Fibroblast of lung (primary cell): ENCODE data around the gene CSF1R. TPM values are rescaled to one million over a fixed set of nuclear protein-coding genes. Genes with fewer than 3 reads are reported as not detected.

Experiments
- DNase-seq, 2 donors: peaks; one replicate each; pipeline versions ENCODE4 v3.0.0 to v3.0.0-alpha.2; 2010; ENCODE audit warnings: low read depth in 2 of 2
- H2AFZ ChIP-seq: 2 replicates; pipeline ENCODE4 v1.5.1; 2012; ENCODE audit warnings: low read length, control low read depth, inconsistent platforms
- H3K27ac ChIP-seq: 2 replicates; pipeline ENCODE4 v1.5.1; 2011; ENCODE audit warnings: low read length, control low read depth; ENCODE audit not compliant: insufficient read depth
- H3K27me3 ChIP-seq: 2 replicates; pipeline ENCODE4 v1.5.1; 2011; ENCODE audit warnings: mild to moderate bottlenecking, low read length; ENCODE audit not compliant: control insufficient read depth, insufficient read depth
- H3K36me3 ChIP-seq: 2 replicates; pipeline ENCODE4 v1.5.1; 2011; ENCODE audit warnings: low read length; ENCODE audit not compliant: control insufficient read depth, insufficient read depth
- H3K4me1 ChIP-seq: 2 replicates; pipeline ENCODE4 v1.5.1; 2011; ENCODE audit warnings: low read length; ENCODE audit not compliant: control insufficient read depth, insufficient read depth; ENCODE audit errors: extremely low read depth
- H3K4me2 ChIP-seq: 2 replicates; pipeline ENCODE4 v1.5.1; 2011; ENCODE audit warnings: low read length, control low read depth; ENCODE audit not compliant: insufficient read depth; ENCODE audit errors: extremely low read depth
- H3K4me3 ChIP-seq, 4 experiments: fragments of 200-600 bp in 1 of 4; sonication (generic) in 1 of 4; replicated peaks in 1 of 4; 2 replicates each; pipeline ENCODE4 v1.5.1; 2011 to 2016; ENCODE audit warnings: low read length in 4 of 4, low read depth in 3 of 4, mild to moderate bottlenecking in 3 of 4, control low read depth in 2 of 4, inconsistent platforms in 1 of 4, mixed read lengths in 1 of 4; ENCODE audit not compliant: insufficient read depth in 1 of 4; ENCODE audit errors: control extremely low read depth in 1 of 4
- H3K79me2 ChIP-seq: 2 replicates; pipeline ENCODE4 v1.5.1; 2012; ENCODE audit warnings: mild to moderate bottlenecking, low read length, inconsistent platforms; ENCODE audit not compliant: control insufficient read depth, insufficient read depth
- H3K9ac ChIP-seq: 2 replicates; pipeline ENCODE4 v1.5.1; 2011; ENCODE audit warnings: mild to moderate bottlenecking, low read length, control low read depth; ENCODE audit not compliant: insufficient read depth
- H3K9me3 ChIP-seq: 2 replicates; pipeline ENCODE4 v1.5.1; 2012; ENCODE audit warnings: low read depth, low read length; ENCODE audit not compliant: control insufficient read depth, insufficient read depth
- H4K20me1 ChIP-seq: 2 replicates; pipeline ENCODE4 v1.5.1; 2011; ENCODE audit warnings: low read length; ENCODE audit not compliant: control insufficient read depth, insufficient read depth; ENCODE audit errors: extremely low read depth
- EZH2 ChIP-seq: IDR thresholded peaks from 2 replicates; pipeline ENCODE4 v1.5.1; 2012; ENCODE audit warnings: low read length, control low read depth, mild to moderate bottlenecking; ENCODE audit errors: missing control alignments
- polyA plus RNA-seq, 2 donors: library from polyadenylated mRNA; depleted of rRNA in 1 of 2; stranded (reverse) in 1 of 2; unstranded in 1 of 2; fragments of >200 nt; gene quantifications; 2 replicates each; pipeline ENCODE4 v1.2.1, GENCODE V29; 2011 to 2012; ENCODE audit warnings: missing spikeins in 1 of 2
- total RNA-seq: library from RNA; depleted of rRNA; stranded (reverse); fragments of >200 nt; gene quantifications from 2 replicates; pipeline ENCODE4 v1.2.1, GENCODE V29; 2014
- TF ChIP-seq, protein P1 (sequence below), 2 donors: IDR thresholded peaks in 1 of 2; conservative IDR thresholded peaks in 1 of 2; 1 replicate in 1 of 2; 2 replicates in 1 of 2; pipeline ENCODE4 v1.5.1; 2011 to 2012; ENCODE audit warnings: low read length in 2 of 2, control low read depth in 1 of 2, inconsistent platforms in 1 of 2, low read depth in 1 of 2, mild to moderate bottlenecking in 1 of 2

The CSF1R gene
- total and polyA plus RNA-seq, 2 donors (not counting 1 experiment from before 2014, with no cell fraction given) = 0.07 TPM; not detected in 1

DNA sequence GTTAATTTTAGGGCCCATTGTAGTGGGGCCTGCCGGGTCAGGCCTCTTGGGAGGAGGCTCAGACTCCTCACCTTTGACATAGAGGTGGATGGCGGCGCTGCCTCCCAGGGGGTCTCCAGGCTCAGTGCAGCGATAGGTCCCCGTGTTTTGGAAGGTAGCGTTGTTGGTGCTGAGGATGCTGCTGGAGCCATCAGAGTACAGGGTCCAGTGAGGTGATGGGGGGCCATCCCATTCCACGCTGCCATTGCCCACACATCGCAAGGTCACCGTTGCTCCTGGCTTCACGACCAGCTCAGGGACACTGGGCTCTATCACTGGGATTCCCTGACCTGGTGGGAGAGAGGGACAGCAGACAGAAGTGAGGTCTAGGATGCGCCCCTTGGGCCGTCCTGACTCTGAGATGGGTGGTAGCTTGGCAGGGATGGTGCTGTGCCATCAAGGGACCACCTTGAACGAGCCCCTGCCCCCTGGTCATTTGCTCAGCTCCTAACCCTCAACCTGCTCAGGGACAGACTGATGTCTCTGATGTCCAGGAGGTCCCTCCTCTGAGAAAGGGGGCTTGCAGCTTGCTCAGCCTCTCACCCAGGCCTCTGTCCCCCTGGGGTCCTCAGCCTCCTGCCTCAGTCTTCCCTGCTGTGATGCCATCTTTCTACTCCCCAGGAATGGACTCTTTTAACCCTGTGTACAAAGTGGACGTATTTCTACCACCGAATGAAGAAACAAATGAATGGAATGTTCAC is 5.5 kb downstream of the CSF1R start:
- H3K36me3 ChIP-seq = no peaks in the 10 kb centered on the region
- H4K20me1 ChIP-seq = no peaks in the 10 kb centered on the region
- no peak overlapping the region for H3K4me2 ChIP-seq
- H3K4me1 ChIP-seq = no peaks in the 10 kb centered on the region
- no peak overlapping the region for H3K4me3 ChIP-seq
- H3K27me3 ChIP-seq = peaks cover 16% of the 10 kb centered on the region
- TF ChIP-seq, protein P1, sequence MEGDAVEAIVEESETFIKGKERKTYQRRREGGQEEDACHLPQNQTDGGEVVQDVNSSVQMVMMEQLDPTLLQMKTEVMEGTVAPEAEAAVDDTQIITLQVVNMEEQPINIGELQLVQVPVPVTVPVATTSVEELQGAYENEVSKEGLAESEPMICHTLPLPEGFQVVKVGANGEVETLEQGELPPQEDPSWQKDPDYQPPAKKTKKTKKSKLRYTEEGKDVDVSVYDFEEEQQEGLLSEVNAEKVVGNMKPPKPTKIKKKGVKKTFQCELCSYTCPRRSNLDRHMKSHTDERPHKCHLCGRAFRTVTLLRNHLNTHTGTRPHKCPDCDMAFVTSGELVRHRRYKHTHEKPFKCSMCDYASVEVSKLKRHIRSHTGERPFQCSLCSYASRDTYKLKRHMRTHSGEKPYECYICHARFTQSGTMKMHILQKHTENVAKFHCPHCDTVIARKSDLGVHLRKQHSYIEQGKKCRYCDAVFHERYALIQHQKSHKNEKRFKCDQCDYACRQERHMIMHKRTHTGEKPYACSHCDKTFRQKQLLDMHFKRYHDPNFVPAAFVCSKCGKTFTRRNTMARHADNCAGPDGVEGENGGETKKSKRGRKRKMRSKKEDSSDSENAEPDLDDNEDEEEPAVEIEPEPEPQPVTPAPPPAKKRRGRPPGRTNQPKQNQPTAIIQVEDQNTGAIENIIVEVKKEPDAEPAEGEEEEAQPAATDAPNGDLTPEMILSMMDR (conservative IDR thresholded peaks at IDR 0.05 in 1 of 2, IDR thresholded peaks at IDR 0.05 in 1 of 2; ENCODE audit: low read depth in 1 of 2, low read length in 2 of 2) = no peak
- TF ChIP-seq EZH2 = no peak
- no peaks in the 10 kb centered on the region for H3K79me2 ChIP-seq
- H3K27ac ChIP-seq = no peak overlapping the region
- H2AFZ ChIP-seq = no peak overlapping the region
- DNase-seq = no peak
- H3K9ac ChIP-seq = no peak overlapping the region
- H3K9me3 ChIP-seq = no peaks in the 10 kb centered on the region

DNA sequence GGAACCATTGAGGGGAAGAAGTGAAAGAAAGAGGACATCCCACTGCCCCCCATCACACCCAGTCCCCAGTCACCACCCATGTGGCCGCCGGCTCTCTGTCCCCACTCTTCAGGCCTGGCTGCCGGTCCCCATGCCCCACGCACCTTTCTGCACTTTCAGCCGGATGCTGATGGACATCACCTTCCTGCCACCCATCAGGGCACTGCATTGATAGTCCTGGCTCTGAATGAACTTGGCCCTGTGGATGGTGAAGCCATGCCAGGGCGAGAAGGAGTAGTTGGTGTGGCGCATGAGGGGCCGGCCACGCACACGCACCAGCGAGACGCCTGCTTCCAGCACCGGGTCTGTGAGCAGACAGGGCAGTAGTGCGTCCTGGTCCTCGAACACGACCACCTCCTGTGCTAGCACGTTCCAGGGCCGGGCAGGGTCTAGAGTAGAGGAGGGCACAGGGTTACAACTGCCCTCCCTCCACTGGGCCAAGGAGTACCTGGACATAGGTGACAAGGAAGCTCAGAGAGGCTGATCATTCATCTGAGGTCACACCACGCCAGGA is 6.4 kb downstream of the CSF1R start:
- H3K9ac ChIP-seq = no peak overlapping the region
- no peak overlapping the region for H3K4me2 ChIP-seq
- no peak for DNase-seq
- no peak overlapping the region for H3K27ac ChIP-seq
- H3K4me1 ChIP-seq = no peaks in the 10 kb centered on the region
- H3K4me3 ChIP-seq = no peak overlapping the region
- H3K79me2 ChIP-seq = no peaks in the 10 kb centered on the region
- peaks cover 15% of the 10 kb centered on the region for H3K27me3 ChIP-seq
- no peaks in the 10 kb centered on the region for H3K9me3 ChIP-seq
- no peak overlapping the region for H2AFZ ChIP-seq
- H4K20me1 ChIP-seq = no peaks in the 10 kb centered on the region
- no peak for TF ChIP-seq EZH2
- no peaks in the 10 kb centered on the region for H3K36me3 ChIP-seq

DNA sequence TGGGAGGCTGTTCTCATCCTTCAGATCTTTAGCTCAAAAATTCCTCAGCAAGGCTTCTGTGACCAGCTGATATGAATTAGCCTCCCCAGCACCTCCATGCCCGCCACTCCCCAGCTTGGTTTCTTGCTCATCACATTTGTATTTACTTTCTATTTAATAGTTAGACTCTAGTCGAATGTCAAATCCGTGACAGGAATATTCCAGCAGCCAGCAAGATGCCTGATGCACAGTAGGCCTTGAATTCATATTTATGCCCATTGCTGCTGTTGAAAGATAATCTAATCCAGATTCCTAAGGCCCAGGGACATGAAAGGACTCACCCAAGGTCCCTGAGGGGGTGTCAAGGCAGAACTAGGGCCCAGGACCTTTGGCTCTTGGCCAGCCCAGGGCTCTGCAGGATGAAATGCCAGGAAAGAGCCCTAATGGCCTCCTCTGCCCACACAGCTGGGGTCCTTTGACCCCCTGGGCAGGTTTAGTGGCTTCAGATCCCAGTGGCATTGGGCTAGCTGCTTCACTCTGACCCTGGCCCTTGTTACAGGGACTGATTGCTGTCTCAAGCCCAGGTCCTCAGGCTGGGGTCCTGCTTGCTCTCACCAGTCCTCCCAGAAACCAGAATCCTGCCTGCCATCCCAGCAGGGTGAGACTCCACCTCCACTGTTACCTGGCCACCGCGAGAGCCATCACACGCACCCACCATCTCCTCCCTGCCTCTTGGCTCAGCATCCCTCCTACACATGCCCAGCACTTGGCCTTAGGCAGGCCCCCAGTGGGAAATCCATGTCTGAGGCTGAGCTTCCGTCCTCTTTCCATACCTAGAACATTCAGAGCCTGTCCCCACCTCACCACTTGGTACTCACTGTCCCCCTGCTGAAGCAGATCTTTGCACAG is 7.3 kb downstream of the CSF1R start:
- H3K27me3 ChIP-seq = peaks cover 17% of the 10 kb centered on the region
- no peak overlapping the region for H2AFZ ChIP-seq
- H3K9me3 ChIP-seq = no peaks in the 10 kb centered on the region
- H3K27ac ChIP-seq = no peak overlapping the region
- H3K36me3 ChIP-seq = no peaks in the 10 kb centered on the region
- no peak overlapping the region for H3K4me3 ChIP-seq
- H3K4me1 ChIP-seq = no peaks in the 10 kb centered on the region
- H3K4me2 ChIP-seq = no peak overlapping the region
- TF ChIP-seq, protein P1 (conservative IDR thresholded peaks at IDR 0.05 in 1 of 2, IDR thresholded peaks at IDR 0.05 in 1 of 2; ENCODE audit: low read depth in 1 of 2, low read length in 2 of 2) = no peak
- TF ChIP-seq EZH2 = no peak
- H4K20me1 ChIP-seq = no peaks in the 10 kb centered on the region
- DNase-seq = no peak
- H3K9ac ChIP-seq = no peak overlapping the region
- no peaks in the 10 kb centered on the region for H3K79me2 ChIP-seq
